GM18517 (cell line): ENCODE results near the gene SPHKAP.
"Not testable (repeated sequence)": the region's sequence is repeated elsewhere in the genome, so short reads cannot be mapped to it uniquely, and the experiment has no call there.

Experiments
- ATAC-seq: cut with Tn5 transposase; IDR thresholded peaks from one replicate; pipeline ENCODE4 v1.9.1; 2021; ENCODE audit warnings: mild to moderate bottlenecking, moderate library complexity; ENCODE audit not compliant: unreplicated experiment

SPHKAP gene

GRCh38 chr2:228040995-228041394 is 140.5 kb downstream of the SPHKAP start:
- no peak for ATAC-seq

- peak; percentile 84 for ATAC-seq
These were observed 141.5 kb downstream of the SPHKAP start for GRCh38 chr2:228039752-228040534.

- ATAC-seq = no peak
These were observed 142.5 kb downstream of the SPHKAP start for GRCh38 chr2:228038967-228039366.

- ATAC-seq = no peak
These were observed 143.6 kb downstream of the SPHKAP start for GRCh38 chr2:228037915-228038314.

GRCh38 chr2:228023619-228024018 is 157.9 kb downstream of the SPHKAP start:
- ATAC-seq = no peak

- ATAC-seq = no peak
These were observed 163.2 kb downstream of the SPHKAP start for GRCh38 chr2:228018311-228018710.

- no peak for ATAC-seq
These were observed 163.7 kb downstream of the SPHKAP start for GRCh38 chr2:228017784-228018183.

GRCh38 chr2:228016402-228016801 is 165.1 kb downstream of the SPHKAP start:
- no peak for ATAC-seq

GRCh38 chr2:228015741-228016140 is 165.7 kb downstream of the SPHKAP start:
- ATAC-seq = no peak

- ATAC-seq = no peak
These were observed 185.1 kb downstream of the SPHKAP start for GRCh38 chr2:227996366-227996765.

GRCh38 chr2:227990937-227991336 is 190.6 kb downstream of the SPHKAP start:
- ATAC-seq = no peak

- no peak for ATAC-seq
These were observed 208.2 kb downstream of the SPHKAP start for GRCh38 chr2:227973241-227973640.

- ATAC-seq = no peak
These were observed 209.8 kb downstream of the SPHKAP start for GRCh38 chr2:227971619-227972230.

GRCh38 chr2:227960317-227960716 is 221.2 kb downstream of the SPHKAP start:
- ATAC-seq = no peak

GRCh38 chr2:227942965-227943364 is 238.5 kb downstream of the SPHKAP start:
- ATAC-seq = no peak

GRCh38 chr2:227942021-227942420 is 239.5 kb downstream of the SPHKAP start:
- no peak for ATAC-seq

- ATAC-seq = peak; percentile 68
These were observed 242.0 kb downstream of the SPHKAP start for GRCh38 chr2:227939271-227940027.

- ATAC-seq = not testable (repeated sequence)
These were observed 245.2 kb downstream of the SPHKAP start for GRCh38 chr2:227936249-227936648.

GRCh38 chr2:227933884-227934283 is 247.6 kb downstream of the SPHKAP start:
- no peak for ATAC-seq

- no peak for ATAC-seq
These were observed 249.1 kb downstream of the SPHKAP start for GRCh38 chr2:227932403-227932802.

GRCh38 chr2:227932001-227932400 is 249.5 kb downstream of the SPHKAP start:
- no peak for ATAC-seq
